GM18861 (cell line): ENCODE data around the gene EYS.

Source experiments
- ATAC-seq: cut with Tn5 transposase; IDR thresholded peaks from one replicate; pipeline ENCODE4 v1.9.1; 2021; ENCODE audit not compliant: unreplicated experiment

EYS gene

GRCh38 chr6:64197246-64197645 lies 1509.8 kb downstream of the EYS start:
- ATAC-seq = no peak

- no peak for ATAC-seq
Measured at GRCh38 chr6:64186592-64186991, 1520.4 kb downstream of the EYS start.

GRCh38 chr6:64185621-64186020 lies 1521.4 kb downstream of the EYS start:
- no peak for ATAC-seq

DNA sequence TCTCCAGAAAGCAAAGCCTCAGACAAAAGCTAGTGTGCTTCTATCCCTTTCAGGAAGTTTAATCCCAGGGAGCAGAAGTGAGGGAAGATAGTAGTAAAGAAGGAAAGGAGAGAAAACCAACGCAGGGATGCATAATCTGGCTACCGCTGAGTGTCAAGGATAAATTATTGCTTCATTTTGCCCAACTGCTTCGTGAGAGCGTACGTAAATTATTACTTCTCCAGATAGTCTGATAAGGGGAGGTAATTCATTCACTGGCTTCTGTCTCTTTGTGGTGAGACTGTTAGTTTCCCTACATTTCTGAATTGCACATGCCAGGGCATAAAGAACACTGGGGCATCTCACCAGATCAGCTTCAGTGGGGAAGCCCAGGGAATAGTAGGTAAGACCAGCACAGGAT lies 1531.7 kb downstream of the EYS start:
- no peak for ATAC-seq

DNA sequence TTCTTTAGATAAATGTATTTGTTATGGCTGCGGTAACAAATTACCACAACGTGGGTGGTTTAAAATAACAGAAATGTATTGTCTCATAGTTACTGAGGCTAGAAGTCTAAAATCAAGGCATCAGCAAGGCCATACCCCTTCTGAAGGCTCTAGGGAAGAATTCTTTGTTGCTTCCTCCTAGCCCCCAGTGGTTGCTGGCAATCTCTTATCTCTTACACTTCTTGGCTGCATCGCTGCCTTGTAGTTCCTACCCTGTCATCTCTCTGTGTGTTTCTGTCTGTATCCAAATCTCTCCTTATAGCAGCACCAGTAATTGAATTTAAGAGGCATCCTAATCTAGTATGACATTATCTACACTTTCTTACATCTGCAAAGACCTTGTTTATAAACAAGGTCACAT lies 1536.7 kb downstream of the EYS start:
- ATAC-seq = no peak

- ATAC-seq = no peak
Measured at GRCh38 chr6:64160486-64160885, 1546.5 kb downstream of the EYS start.

DNA sequence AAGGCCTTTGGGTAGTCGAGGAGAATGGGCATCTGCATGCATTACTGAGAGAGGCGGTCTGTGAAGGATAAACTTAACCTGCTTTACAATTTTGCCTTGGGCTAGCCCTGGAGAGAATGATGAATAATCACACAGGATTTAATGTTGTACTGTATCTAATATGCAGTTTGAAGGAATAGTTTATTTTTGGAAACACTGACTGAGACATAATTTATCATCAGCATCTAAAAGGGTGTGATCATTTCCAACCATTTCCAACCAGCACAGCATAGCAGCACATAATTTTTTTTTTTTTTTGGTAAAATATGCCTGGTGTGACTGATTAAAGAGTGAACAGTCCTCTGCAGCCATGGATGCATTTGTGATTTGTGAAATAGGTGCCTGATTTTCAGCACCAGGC lies 1552.0 kb downstream of the EYS start:
- ATAC-seq = no peak

GRCh38 chr6:64146876-64147275 lies 1560.2 kb downstream of the EYS start:
- no peak for ATAC-seq

- no peak for ATAC-seq
Measured at GRCh38 chr6:64146094-64146493, 1560.9 kb downstream of the EYS start.

DNA sequence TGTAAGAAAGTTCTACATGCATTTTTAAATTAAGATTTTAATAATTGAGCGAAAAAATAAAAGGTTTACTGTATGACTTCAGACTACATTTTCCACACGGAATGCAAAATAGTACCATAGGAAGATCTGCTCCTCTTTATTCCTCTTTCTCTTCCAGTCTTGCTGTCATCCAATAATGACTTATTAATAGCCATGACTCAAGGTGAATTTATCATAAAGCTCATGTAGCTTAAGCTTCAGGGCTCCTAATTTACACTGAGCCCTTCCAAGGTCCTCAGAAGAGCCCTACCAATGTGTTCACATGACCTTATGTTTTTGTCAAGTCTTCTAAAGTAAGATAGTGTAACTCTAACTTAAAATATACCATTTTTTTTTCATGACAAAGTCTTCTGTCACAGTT lies 1561.4 kb downstream of the EYS start:
- no peak for ATAC-seq

- ATAC-seq = no peak
Measured at GRCh38 chr6:64143101-64143500, 1563.9 kb downstream of the EYS start.

- ATAC-seq = no peak
Measured at GRCh38 chr6:64141680-64142079, 1565.3 kb downstream of the EYS start.

DNA sequence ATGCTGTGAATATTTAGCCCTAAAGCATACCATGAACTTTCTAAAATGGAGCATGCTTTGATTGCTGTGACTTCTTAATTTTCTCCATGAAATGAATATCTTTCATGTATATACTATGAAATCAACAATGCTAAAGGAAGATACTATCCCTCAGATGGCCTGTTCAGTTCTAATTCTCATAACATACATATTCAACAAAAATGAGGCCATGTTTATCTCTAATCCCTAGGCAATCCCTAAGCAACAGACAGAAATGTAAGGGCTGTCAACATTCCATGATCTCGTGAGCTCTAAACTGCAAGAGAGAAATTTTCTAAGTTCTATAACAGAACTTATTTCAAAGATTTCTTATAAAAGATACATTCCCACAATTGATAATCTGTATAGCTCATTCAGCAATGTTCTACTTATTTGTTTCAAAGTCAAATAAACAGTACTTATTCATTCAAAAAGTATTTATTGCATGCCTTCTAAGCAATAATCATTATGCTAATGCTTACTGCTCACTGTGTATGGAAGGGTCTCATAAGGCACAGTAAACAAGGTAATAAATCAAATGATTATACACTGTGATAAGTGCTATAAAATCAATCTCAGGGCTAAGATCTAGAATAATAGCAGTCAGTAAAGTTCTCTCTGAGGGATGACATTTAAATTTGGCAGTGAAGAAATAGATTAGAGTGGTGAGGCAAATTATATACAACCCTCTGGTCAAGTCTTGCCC lies 1578.6 kb downstream of the EYS start:
- no peak for ATAC-seq

GRCh38 chr6:64123761-64124633 lies 1583.0 kb downstream of the EYS start:
- ATAC-seq = no peak

DNA sequence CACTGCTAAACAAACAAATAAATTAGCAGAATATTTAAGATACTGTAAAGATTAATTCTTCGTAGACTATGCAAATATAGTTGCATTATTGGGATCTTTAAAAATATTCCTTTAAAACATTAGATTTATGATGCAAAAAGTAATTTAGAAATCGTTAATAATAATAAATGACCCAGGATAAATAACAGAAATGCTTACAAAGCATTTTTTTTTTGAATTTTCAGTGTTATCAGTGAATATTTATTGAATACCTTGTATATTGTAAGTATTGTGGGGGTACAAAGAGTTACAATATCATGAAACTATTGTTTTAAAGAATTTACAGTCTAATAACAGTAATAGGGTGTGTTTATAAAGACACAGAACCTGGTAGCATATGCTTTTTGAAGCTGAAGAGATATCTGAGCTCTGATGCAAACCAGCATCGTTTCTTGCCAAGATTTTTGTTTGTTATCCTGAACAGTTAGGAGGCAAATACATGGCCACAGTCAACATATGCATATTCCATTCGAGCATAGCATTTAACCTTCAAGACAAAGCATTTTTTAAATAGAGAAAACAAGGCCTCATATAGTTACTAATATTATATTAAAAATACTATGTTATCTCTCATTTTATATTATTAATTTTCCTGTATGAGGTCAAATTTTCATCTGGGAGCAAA lies 1584.2 kb downstream of the EYS start:
- no peak for ATAC-seq

GRCh38 chr6:64121011-64121565 lies 1585.9 kb downstream of the EYS start:
- ATAC-seq = no peak

DNA sequence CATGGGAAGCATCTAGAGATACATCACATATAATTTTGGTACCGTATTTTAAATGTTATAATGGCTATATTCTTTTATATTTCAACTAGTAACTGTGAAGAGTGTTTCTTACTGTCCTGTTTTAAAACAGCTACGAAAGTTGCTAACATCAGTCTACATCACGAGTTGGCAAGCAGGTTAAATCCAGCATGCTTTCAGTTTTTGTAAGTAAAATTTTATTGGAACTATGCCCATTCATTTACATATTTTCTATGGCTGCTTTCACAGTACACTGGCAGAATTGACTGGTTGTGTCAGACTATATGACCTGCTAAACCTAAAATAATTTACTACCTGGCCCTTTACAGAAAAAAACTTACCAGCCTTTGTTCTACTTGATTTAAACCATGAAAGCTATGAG lies 1593.3 kb downstream of the EYS start:
- ATAC-seq = no peak

DNA sequence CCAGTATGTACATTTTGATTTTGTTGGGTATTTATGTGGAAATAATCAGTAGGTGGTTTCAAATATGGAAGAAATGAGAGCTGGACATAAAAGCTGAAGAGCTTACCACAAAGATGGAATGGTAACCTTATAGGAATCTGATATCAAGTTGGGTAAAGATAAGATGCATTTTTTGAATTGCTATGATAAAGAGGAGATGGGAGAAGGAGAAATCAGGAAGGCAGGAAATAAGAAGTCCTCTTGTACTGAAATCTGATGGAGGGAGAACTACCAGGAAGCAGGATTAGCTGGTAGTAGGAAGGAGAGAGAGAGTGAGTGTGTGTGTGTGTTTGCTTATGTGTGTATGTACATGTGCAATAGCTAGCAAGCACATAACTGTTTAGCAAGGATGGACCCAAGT lies 1603.0 kb downstream of the EYS start:
- no peak for ATAC-seq

- no peak for ATAC-seq
Measured at GRCh38 chr6:64103480-64103879, 1603.5 kb downstream of the EYS start.

DNA sequence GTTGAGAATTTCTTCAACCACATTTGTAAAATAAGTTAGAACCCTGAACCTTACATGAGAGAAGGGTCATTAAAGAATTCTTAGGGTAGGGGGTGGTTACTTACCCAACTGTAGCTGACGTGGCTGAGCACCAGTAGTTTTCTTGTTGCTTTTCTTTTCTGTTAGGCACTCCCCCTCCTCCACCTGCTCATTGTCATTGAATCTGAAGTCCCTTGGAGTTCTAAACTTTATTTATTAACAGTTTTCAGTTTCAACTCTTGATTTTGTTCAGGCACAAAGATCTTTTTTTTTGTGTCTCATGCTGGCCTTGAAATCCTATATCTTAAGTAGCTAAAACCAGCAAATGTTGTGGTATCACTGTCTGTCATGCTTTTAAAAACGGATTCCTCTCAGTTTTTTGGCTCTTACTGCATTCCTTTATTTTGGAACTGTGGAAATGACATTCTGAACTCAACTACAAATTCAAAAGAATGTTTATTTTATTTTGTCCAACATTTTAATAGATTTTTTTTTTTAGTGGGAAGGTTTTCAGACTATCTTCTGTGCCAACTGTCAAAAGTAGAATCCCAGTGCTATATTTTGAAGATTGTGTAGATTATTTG lies 1606.2 kb downstream of the EYS start:
- peak; percentile 49 for ATAC-seq

GRCh38 chr6:64090352-64090751 lies 1616.7 kb downstream of the EYS start:
- no peak for ATAC-seq
